Keratinocyte (primary cell): Measurements from ENCODE around the gene STK17A.
"Not testable (repeated sequence)": the region's sequence is repeated elsewhere in the genome, so short reads cannot be mapped to it uniquely, and the experiment has no call there.

Experiments used
- EZH2 ChIP-seq: IDR thresholded peaks from one replicate; pipeline ENCODE4 v1.6.1; 2012; ENCODE audit warnings: inconsistent platforms, mild to moderate bottlenecking, low read length, moderate library complexity
- TF ChIP-seq, protein P1 (sequence below), 3 experiments: IDR thresholded peaks in 1 of 3; conservative IDR thresholded peaks in 1 of 3; optimal IDR thresholded peaks in 1 of 3; 2 replicates in 2 of 3; 3 replicates in 1 of 3; pipeline versions ENCODE3 to v1.5.1; 2011; ENCODE audit warnings: low read length in 3 of 3, mild to moderate bottlenecking in 3 of 3, moderate library complexity in 2 of 3, control low read depth in 1 of 3, inconsistent platforms in 1 of 3; ENCODE audit not compliant: insufficient read depth in 2 of 3; ENCODE audit errors: extremely low read depth in 1 of 3

DNA sequence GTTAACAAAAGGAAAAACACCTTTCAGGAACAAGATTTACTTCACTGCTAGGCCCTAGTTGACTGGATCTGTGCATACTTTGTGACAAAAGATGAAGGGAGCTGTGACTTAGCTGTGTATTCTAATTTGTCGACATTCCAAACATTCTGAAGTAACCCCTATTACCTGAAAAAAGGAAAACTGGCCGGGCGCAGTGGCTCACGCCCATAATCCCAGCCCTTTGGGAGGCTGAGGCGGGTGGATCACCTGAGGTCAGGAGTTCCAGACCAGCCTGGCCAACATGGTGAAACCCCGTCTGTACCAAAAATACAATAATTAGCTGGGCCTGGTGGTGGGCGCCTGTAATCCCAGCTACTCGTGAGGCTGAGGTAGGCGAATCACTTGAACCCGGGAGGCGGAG, 1.8 kb downstream of the STK17A start:
- TF ChIP-seq, protein P1, sequence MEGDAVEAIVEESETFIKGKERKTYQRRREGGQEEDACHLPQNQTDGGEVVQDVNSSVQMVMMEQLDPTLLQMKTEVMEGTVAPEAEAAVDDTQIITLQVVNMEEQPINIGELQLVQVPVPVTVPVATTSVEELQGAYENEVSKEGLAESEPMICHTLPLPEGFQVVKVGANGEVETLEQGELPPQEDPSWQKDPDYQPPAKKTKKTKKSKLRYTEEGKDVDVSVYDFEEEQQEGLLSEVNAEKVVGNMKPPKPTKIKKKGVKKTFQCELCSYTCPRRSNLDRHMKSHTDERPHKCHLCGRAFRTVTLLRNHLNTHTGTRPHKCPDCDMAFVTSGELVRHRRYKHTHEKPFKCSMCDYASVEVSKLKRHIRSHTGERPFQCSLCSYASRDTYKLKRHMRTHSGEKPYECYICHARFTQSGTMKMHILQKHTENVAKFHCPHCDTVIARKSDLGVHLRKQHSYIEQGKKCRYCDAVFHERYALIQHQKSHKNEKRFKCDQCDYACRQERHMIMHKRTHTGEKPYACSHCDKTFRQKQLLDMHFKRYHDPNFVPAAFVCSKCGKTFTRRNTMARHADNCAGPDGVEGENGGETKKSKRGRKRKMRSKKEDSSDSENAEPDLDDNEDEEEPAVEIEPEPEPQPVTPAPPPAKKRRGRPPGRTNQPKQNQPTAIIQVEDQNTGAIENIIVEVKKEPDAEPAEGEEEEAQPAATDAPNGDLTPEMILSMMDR (optimal IDR thresholded peaks at IDR 0.05 in 1 of 3, IDR thresholded peaks at IDR 0.05 in 1 of 3, conservative IDR thresholded peaks at IDR 0.05 in 1 of 3; ENCODE audit: extremely low read depth in 1 of 3, insufficient read depth in 2 of 3, low read length in 3 of 3): not testable (repeated sequence)
- not testable (repeated sequence) for TF ChIP-seq EZH2
